ENCODE results near the gene SPIRE2.

- TF ChIP-seq POLR2A (IDR thresholded peaks at IDR 0.05), result no peak
- TF ChIP-seq CTCF (IDR thresholded peaks at IDR 0.05), result no peak
Observed at GRCh38 chr16:89897204-89897603, 68.9 kb downstream of the SPIRE2 start.
